ENCODE data around the gene CHRNA4.

The CHRNA4 gene

GRCh38 chr20:63376283-63377250 lies 15.4 kb upstream of the CHRNA4 start:
- Mint-ChIP-seq H3K4me1 (peaks cover 2 to 6% of the 10 kb centered on the region in 2 donors), H3K4me3 (no peak overlapping the region), H3K27ac (no peak overlapping the region), H3K27me3 (peaks cover 38 to 71% of the 10 kb centered on the region in 2 donors), H3K36me3 (no peaks in the 10 kb centered on the region), H3K9me3 (peaks cover 0 to 2% of the 10 kb centered on the region in 2 donors)
- ATAC-seq (replicated peaks) (no peak), DNase-seq (no peak)

- ATAC-seq (replicated peaks) (no peak), DNase-seq (no peak)
- peaks cover 41 to 71% of the 10 kb centered on the region in 2 donors for H3K27me3 Mint-ChIP-seq
These were observed 14.3 kb upstream of the CHRNA4 start for GRCh38 chr20:63375438-63375837.

DNA sequence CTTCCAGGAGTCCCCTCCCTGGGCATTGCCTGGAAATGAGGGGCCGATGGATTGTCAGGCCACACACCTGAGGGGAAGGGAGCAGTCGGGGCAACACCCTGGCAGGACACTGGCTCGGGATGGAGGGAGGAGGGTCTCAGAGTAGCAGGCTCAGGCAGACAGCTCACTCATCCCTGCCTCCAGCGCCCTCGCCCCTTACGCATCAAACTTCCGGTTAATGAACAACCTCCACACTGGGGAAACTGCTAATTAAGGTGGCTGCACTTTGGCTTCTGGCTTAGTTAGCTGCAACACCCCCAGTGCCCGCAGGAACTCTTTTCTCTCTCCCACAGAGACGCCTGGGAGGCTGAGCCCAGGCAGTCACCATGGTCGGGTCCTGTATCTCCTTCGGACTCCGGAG lies 13.4 kb upstream of the CHRNA4 start:
- Mint-ChIP-seq H3K27ac (no peak overlapping the region), H3K4me3 (no peak overlapping the region), H3K4me1 (no peaks in the 10 kb centered on the region), H3K36me3 (no peaks in the 10 kb centered on the region), H3K9me3 (no peaks in the 10 kb centered on the region), H3K27me3 (peaks cover 39 to 61% of the 10 kb centered on the region in 2 donors)
- DNase-seq (no peak), ATAC-seq (replicated peaks) (no peak)

More at GRCh38 chr20:63375438-63375837, 14.3 kb upstream of the CHRNA4 start:
- H3K9me3 Mint-ChIP-seq = peaks cover 0 to 2% of the 10 kb centered on the region in 2 donors
- no peaks in the 10 kb centered on the region for H3K36me3 Mint-ChIP-seq
- H3K4me1 Mint-ChIP-seq = peaks cover 0 to 2% of the 10 kb centered on the region in 2 donors
- no peak overlapping the region for H3K4me3 Mint-ChIP-seq
- no peak overlapping the region for H3K27ac Mint-ChIP-seq

DNA sequence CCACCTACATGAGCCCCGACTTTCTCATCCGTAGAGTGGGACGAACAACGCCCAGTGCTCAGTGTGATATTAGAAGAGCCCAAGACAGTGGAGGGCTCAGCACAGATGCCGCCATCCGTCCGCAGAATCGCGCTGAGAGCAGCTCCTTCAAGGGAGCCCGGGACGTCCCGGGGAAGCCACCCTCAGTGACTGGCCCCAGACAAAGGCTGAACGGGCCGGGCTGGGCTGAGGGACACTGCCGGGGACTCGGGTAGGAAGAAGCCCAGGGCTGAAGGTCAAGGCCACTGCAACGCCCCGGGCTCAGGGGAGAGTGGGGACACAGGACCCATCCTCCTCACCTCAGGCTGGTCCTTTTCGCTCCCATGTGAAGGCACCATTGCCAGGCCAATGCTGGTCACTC lies 12.8 kb upstream of the CHRNA4 start:
- no peaks in the 10 kb centered on the region for H3K9me3 Mint-ChIP-seq
- no peaks in the 10 kb centered on the region for H3K4me1 Mint-ChIP-seq
- no peaks in the 10 kb centered on the region for H3K36me3 Mint-ChIP-seq
- no peak overlapping the region for H3K4me3 Mint-ChIP-seq
- DNase-seq (no peak), ATAC-seq (replicated peaks) (no peak)
- H3K27me3 Mint-ChIP-seq = peaks cover 34 to 56% of the 10 kb centered on the region in 2 donors
- H3K27ac Mint-ChIP-seq = no peak overlapping the region

DNA sequence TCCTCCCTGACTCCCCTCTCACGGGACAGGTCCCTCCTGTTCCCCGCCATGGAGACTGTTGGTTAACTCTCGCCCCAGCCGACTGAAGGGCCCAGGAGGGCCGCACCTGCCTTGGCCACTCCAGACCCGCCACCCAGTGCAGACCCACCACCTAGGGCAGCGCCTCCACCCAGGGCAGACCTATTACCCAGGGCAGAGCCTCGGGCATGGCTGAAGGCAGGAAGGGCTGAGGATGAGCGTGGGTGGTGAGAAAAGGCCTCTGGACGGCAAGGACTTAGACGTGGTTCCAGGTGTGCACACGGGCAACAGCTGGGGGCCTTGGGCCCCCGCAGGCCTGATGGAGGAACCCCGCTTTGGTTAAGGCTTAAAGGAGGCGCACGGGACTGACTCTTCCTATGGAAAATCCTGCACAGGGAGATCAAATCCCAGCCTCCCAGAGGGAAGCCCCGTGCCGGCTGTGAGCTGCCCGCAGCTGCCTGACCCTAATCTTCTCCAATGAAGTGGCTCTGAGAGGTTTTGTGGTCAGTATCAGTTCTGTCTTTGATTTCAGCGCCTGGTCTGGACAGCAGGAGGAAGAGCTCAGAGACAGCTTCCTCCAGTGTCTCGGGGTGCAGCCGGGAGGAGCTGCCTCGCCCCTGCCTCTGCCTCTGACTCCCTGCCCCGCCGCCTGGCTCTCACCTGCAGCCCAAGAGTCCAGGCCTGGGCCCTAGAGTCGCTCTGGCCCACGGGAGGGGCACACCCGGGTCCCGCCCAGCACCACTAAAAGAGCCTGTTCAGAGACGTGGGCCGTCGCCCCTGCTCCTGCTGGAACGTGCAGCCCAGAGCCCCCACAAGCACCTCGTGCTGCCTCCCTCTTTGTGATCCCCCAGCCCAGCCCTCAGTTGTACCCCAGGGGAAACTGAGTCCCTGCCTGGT lies 12.1 kb upstream of the CHRNA4 start:
- Mint-ChIP-seq H3K4me3 (no peak overlapping the region), H3K9me3 (no peaks in the 10 kb centered on the region), H3K4me1 (no peaks in the 10 kb centered on the region), H3K36me3 (no peaks in the 10 kb centered on the region), H3K27ac (no peak overlapping the region), H3K27me3 (peaks cover 27 to 48% of the 10 kb centered on the region in 2 donors)
- DNase-seq (no peak), ATAC-seq (replicated peaks) (no peak)

DNA sequence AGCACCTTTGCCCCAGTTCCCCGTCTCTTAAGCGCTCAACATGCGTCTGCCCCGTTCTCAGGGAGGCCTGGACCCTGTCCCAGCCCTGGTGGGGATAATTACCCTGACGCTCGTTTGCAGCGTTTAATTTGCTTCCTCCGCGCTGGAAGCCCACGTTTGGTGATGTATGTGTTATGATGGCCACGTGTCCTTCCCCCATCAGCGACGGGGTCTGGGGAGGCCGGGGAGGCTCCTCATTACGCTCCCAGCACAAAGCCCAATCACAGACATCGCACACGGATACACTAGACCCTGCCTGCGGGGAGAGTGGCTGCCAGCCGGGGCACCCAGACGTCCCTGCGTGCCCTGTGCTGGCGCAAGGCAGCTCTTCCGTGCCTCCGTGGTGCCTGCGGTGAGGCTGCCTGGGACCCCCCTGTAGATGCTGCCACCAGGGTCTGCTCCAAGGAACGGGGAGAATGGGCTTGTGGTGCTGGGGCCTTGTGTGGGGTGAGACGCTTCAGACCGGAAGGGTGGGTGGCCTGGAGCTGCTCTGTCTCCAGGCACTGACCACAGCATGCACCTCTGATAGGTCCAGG lies 10.2 kb upstream of the CHRNA4 start:
- no peak overlapping the region for H3K27ac Mint-ChIP-seq
- ATAC-seq (replicated peaks) (no peak), DNase-seq (no peak)
- peaks cover 19 to 46% of the 10 kb centered on the region in 2 donors for H3K27me3 Mint-ChIP-seq
- H3K36me3 Mint-ChIP-seq = no peaks in the 10 kb centered on the region
- H3K4me1 Mint-ChIP-seq = no peaks in the 10 kb centered on the region
- H3K9me3 Mint-ChIP-seq = no peaks in the 10 kb centered on the region
- H3K4me3 Mint-ChIP-seq = no peak overlapping the region

GRCh38 chr20:63370618-63371187 lies 9.6 kb upstream of the CHRNA4 start:
- no peaks in the 10 kb centered on the region for H3K4me1 Mint-ChIP-seq
- H3K27me3 Mint-ChIP-seq = peaks cover 18 to 44% of the 10 kb centered on the region in 2 donors
- DNase-seq (no peak), ATAC-seq (replicated peaks) (no peak)
- H3K4me3 Mint-ChIP-seq = no peak overlapping the region
- H3K9me3 Mint-ChIP-seq = no peaks in the 10 kb centered on the region
- H3K36me3 Mint-ChIP-seq = no peaks in the 10 kb centered on the region
- H3K27ac Mint-ChIP-seq = no peak overlapping the region

GRCh38 chr20:63369724-63370617 lies 8.8 kb upstream of the CHRNA4 start:
- Mint-ChIP-seq H3K4me3 (no peak overlapping the region), H3K9me3 (no peaks in the 10 kb centered on the region), H3K36me3 (no peaks in the 10 kb centered on the region), H3K4me1 (no peaks in the 10 kb centered on the region), H3K27ac (no peak overlapping the region), H3K27me3 (peaks cover 22 to 45% of the 10 kb centered on the region in 2 donors)
- no peak for ATAC-seq (replicated peaks)
- no peak for DNase-seq

DNA sequence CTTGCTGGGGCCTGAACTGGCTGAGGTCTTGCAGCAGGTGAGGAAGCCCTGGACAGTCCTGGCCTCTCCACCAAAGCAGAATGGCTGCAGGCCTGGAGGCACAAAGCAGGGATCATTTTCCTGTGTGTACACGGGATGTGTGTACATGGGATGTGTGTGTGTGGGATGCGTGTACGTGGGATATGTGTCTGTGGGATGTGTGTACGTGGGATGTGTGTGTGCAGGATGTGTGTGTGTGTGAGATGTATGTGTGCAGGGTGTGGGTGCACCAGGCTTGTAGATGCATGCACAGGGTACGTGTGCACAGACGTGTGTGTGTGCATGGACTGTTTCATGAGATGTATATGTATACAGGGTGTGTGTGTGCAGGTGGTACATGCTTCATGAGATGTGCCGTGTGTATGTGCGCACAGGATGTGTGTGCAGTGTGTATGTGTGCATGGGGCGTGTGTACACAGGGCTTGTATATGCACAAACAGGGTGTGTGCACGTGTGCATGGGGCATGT lies 7.9 kb upstream of the CHRNA4 start:
- peaks cover 25 to 47% of the 10 kb centered on the region in 2 donors for H3K27me3 Mint-ChIP-seq
- ATAC-seq (replicated peaks) (no peak), DNase-seq (no peak)
- no peak overlapping the region for H3K4me3 Mint-ChIP-seq
- H3K9me3 Mint-ChIP-seq = no peaks in the 10 kb centered on the region
- no peaks in the 10 kb centered on the region for H3K4me1 Mint-ChIP-seq
- no peak overlapping the region for H3K27ac Mint-ChIP-seq
- H3K36me3 Mint-ChIP-seq = no peaks in the 10 kb centered on the region

DNA sequence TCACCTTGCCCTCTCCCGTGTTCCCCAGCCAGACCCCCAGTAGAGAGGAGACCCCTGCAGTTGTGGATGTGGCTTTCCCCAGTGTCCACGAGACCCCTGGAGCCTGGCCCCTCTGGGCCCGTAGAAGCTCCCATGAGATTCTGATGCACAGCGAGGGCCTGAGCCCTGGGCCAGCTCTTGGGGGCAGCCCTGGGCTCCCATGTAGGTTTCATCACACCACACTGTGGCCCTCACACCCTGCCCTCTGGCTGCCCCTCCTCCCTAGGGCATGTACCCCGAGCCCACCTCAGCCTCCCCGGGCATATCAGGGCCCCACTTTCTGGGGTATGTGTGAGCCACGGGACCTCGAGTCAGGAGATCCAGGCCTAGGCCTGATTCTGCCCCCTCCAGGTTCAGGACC lies 7.0 kb upstream of the CHRNA4 start:
- Mint-ChIP-seq H3K9me3 (no peaks in the 10 kb centered on the region), H3K36me3 (no peaks in the 10 kb centered on the region), H3K4me1 (no peaks in the 10 kb centered on the region), H3K27ac (no peak overlapping the region), H3K4me3 (no peak overlapping the region), H3K27me3 (peaks cover 29 to 47% of the 10 kb centered on the region in 2 donors)
- DNase-seq (no peak), ATAC-seq (replicated peaks) (no peak)

DNA sequence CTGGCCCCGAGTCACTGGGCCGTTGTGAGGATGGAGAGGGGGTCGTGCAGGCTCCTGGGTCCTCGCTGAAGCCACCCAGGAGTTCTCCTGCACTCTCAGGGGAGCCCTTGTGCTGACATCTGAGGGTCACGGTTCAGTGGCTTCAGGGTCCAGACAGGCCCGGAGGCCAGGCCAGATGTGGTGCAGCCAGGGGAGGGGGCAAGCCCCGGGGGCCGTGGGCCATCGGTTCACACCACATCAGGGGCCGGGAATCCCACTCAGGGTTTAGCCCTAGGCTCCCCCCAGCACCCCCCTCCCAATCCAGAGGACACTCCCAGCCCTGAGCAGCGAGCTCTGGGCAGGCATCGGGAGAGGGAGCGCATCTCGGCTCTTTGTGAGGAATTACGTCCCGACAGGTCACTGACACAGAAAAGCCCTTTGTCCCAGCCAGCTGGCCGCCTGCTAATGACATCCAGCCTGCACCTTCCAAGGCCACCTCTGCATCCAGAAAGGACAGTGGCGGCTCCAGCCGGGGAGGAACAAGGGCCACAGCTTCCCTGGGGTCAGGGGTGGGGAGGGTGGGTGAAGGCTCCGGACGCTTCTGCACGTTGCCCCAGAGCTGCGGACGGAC lies 6.4 kb upstream of the CHRNA4 start:
- no peak for ATAC-seq (replicated peaks)

GRCh38 chr20:63366390-63367365 lies 5.5 kb upstream of the CHRNA4 start:
- DNase-seq (no peak), ATAC-seq (replicated peaks) (no peak)
- Mint-ChIP-seq H3K4me3 (no peak overlapping the region), H3K27ac (no peak overlapping the region), H3K27me3 (peaks cover 35 to 52% of the 10 kb centered on the region in 2 donors), H3K36me3 (peaks cover 0 to 3% of the 10 kb centered on the region in 2 donors), H3K4me1 (peaks cover 3 to 6% of the 10 kb centered on the region in 2 donors), H3K9me3 (no peaks in the 10 kb centered on the region)

More for the DNA sequence above, 6.4 kb upstream of the CHRNA4 start:
- Mint-ChIP-seq H3K9me3 (no peaks in the 10 kb centered on the region), H3K4me1 (peaks cover under 1% of the 10 kb centered on the region in 2 donors), H3K4me3 (no peak overlapping the region), H3K36me3 (peaks cover 0 to under 1% of the 10 kb centered on the region in 2 donors), H3K27me3 (peaks cover 30 to 47% of the 10 kb centered on the region in 2 donors), H3K27ac (no peak overlapping the region)
- DNase-seq = no peak
